Activated CD8-positive, alpha-beta memory T cell treated with anti-CD3 and anti-CD28 coated beads for 4 hours (primary cell): Measurements from ENCODE around the gene PYGB.
"Not testable (repeated sequence)": the region's sequence is repeated elsewhere in the genome, so short reads cannot be mapped to it uniquely, and the experiment has no call there.

Source experiments
- DNase-seq, 2 donors: peaks; one replicate each; pipeline ENCODE4 v3.0.0-alpha.2; 2020; ENCODE audit warnings: low read depth in 2 of 2

The PYGB gene

DNA sequence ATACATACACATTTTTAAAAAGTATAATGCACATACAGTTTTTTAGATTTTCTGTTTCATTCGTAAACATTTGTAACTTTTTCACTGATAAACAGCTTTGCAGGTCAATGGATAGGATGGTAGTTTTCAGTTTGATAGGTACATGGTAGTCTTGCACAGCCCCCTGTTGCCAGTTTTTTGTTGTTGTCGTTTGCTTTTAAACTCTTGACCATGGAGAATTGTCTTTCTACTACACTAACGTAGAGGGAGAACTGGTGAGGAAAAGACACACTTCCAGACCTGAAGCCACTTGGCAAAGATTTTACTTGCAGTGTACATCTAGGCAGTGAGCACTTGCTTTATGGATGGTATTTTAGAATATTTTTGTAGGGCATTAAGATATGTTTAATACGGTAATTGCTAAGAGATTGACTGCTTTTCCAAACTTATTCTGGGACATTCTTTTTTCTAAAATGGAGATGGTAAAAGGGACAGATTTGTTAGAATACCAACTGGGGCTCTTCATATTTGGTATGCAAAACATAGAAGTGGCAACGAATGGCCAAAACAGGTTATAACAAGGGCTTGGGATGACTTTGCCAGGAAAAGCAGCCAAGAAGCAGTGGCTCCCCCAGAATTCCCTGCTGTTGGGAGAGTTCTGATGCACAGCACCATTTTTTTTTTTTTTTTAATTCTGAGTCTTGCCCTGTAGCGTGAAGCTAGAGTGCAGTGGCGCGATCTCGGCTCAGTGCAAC lies 1.5 kb downstream of the PYGB start:
- no peak for DNase-seq

DNA sequence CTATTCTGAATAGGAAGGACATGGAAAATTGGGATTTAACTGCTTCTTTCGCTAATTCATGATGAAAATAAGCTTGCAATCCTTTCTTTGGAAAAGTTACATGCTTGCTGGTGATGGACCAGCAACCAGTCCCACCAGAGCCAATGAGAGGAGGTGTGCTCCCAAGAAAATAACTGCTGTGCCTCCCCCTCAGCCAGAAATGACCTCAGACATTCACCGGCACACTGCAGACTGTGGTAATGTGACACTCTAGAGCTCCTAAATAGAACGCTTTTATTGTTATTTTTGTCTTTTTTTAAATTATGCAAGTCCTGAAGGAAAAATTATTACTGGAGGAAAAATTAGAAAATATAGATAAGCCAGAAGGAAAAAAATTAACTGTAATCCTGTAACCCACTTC lies 2.6 kb downstream of the PYGB start:
- DNase-seq: no peak

DNA sequence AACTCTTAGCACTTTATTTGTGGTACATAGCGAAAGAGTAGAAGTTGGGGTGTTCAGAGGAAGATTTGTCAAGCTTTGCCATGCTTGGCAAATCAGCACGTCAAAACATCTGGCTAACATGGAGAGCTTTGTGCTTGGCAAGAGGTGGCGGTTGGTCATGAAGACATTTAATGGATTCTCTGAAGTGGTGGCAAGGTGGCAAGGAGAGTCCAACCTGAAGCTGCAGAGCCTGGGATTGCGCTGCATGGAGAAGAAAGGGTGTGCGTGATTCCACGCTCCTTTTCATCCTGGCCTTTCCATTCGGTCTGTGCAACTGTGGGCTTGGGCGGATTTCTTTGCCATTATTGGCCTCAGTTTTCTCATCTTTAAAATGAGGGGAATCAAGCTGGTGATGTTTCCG lies 3.1 kb downstream of the PYGB start:
- no peak for DNase-seq

DNA sequence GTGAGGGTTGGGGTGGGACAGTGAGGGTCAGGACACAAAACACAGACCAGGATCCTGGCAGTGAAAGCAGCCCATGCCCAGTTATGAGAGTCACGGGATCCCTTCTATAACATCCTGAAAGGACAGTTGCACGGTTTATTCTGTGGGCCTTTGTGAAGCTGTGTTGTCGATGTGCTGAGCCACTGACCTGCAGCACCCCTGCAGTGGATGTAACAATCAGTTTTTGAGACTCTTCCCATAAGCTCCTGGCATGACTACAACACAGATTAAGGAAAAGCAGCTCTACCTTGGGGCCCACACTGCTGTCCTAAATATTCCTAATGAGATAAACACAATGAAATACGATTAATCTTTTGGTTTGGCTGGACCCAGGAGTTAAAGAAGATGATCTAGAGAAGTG lies 3.7 kb downstream of the PYGB start:
- DNase-seq: no peak

DNA sequence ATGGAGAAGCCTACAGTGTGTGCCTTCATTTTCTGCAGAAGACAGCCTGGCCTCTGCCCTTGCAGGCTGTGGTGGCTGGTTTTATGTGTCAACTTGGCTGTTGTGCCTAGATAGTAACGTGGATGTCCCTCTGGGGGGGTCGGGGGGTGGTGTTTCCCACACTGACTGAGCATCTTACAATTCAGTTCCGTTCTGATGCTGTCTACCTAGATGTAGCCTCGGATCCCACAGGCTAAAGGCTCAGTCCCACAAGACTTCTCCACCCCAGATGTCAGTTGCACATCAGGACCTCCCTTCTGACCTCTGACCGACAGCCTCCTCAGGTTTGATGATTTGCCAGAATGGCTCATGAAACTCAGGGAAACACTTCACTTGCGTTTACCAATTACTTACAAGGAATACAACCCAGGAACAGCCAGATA lies 4.4 kb downstream of the PYGB start:
- DNase-seq: no peak

DNA sequence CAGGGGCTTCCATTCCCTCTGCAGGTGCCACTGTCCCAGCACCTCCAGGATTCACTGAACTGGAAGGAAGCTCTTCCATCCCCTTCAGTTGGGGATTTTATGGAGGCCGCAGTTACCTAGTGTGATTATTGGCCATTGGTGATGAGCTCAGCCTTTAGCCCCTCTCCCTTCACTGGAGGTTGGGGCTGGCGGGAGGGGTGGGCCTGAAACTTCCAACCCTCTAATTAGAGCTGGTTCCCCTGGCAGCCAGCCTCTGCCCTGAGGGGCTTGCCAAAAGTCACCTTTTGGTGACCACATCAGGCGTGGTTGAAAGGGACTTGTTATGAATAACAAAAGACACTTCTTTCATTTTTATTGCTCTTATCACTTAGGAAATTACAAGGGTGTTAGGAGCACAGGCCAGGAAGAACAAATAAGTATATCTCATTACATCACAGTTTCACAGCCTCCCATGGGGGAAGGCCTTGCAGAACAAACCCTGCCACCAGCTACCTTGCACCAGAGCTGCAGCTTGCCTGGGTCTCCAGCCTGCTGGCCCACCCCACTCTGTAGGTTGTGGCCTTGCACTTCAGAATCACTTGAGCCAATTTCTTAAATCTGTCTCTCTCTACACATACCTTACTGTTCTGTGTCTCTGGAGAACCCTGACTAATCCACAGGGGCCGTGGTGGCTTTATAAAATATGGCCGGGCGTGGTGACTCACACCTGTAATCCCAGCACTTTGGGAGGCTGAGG lies 5.0 kb downstream of the PYGB start:
- DNase-seq: no peak

DNA sequence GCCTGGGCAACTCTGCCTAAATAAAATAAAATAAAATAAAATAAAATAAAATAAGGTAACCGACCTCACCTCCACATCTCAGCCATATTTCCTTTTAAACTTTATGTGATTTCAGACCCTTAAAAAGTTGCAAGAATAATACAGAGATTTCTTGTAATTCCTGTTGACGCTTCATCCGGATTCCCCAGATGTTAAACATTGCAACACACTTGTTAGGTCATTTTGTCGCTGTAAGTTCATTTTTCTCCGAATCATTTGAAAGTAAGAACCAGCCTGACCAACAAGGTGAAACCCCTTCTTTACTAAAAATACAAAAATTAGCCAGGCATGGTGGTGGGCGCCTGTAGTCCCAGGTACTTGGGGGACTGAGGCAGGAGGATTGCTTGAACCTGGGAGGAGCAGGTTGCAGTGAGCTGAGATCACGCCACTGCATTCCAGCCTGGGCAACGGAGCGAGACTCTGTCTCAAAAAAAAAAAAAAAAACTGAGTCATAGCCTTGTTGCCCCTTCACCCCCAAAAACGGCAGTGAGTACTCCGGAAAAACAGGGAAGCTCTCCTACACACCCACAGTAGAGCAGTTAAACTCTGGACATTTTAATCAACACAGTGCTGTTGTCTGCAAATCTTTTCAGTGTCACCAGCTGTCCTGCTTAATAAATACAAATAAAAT lies 5.9 kb downstream of the PYGB start:
- no peak for DNase-seq

DNA sequence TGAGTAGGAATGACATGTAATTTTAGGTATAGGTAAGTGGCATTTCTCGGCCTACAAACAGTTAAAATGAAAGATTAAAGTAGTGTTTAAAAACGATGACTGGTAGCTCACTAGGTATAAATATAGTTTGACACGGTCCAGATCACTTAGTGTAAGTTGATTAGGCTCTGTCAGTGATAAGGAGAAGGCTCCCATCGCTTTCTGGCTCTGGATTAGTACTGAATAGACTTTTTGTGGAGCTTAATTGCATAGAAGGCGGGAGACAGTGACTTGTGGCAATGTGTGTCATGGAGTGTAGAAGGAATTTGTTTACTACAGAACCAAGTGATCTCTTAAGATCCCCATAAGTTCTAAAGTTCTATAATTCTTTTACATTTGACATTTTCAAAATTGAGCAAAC lies 6.7 kb downstream of the PYGB start:
- no peak for DNase-seq

DNA sequence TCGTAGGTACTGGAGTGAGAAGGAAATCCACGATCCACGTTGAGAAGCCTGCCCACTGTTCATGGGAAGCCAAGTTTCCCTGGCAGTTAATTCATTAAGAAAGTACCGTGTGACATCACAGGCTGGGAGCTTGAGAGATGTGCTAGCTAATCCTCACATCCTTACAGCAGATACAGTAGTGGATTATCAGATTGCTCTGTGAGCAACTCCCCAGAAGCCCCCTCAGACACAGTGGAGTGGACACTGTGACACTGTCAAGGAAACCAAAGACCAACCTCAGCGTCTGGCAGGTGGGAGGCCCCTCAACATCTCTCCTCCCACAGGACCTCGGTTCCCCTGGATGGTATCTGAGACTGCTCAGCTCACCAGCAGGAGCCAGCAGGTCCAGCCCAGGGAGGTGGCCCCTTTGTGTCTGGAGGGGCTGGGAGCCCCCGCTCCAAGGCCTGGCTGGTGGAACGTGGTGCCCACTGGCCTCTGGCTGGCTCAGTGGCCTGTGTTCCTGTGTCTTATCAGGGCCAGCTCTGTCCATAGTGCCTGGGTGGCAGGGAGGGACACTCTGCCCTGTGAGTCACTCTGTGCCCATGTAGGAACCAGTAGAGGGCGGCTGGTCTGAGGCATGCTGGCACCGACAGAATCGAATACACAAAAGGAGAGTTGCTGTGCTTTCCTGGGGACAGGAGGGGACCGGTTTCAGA lies 7.2 kb downstream of the PYGB start:
- DNase-seq: no peak

DNA sequence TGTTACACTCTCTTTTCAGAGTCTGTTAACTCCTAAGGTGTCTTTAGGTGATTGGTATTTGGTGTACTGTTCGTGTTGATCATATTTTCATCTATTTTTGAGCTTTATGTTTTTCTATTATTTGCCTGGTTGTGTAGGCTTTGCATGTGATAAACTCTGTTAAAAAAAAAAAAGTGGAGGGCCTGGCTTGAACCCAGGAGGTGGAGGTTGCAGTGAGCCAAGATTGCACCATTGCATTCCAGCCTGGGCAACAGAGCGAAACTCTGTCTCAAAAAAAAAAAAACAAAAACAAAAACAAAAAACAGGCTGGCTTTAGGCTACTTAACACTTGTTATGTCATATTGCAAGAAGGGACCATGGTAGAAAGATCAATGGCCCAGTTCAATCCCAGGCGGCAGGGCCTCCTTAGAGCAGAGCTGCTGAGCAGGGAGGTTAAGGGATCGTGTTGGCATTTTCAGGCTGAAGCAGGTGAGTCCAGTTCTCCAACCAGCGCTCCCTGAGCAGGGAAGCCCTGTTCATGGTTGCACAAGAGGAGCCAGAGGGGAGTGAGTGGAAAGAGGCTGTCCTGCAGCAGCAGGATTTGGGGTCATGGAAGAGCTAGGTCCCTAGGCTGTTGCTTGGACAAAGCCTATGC lies 8.5 kb downstream of the PYGB start:
- no peak for DNase-seq

DNA sequence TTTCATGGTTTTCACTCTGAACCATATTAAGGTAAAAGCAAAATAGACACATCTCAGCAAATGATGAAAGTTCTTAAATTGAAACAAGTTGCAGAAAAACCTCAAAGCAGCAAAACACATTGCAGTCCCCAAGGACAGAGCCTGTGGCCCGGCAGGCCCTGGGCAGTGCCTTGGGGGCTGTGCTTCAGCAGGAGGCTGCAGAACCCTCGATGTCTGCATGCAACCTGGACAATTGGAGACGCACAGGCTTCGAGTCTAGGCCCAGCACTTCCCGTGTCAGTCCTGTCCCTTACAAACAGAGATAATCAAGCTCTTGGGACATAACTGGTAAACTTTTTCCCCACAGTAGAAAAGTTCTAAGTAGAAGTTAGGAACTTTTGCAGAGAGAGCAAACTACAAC lies 9.2 kb downstream of the PYGB start:
- no peak for DNase-seq

DNA sequence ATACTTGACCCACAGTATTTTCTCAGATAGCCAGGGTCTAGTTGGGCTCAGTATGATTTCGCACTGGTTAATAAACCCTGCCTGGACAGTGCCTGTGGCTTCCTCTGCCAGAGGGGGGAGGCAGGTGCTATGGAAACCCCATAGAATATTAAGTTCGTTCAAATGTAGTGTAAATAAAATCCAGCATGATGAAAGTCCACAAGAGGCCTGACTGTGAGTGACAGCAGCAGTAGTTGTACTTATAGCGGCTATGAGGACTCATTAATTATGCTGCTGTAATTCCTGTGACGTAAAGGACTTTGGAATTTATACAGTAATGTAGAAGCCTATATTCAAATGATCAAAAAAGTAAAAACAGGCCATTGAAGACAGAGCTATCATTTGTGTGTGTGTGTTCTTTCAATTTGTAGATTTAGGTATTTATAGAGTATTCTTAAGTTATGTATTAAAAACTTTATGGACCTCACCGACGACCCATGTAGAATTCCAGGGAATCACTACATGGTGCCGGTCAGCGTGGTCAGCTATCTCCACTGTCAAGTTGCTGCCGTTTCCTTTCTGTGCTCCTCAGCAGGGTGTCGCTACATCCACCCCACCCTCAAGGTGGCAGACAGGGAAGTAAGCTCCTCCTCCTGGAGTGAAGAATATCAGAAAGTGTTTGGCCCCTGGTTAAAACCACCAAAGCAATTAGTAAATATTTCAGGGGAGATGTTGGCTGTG lies 10.0 kb downstream of the PYGB start:
- no peak for DNase-seq

DNA sequence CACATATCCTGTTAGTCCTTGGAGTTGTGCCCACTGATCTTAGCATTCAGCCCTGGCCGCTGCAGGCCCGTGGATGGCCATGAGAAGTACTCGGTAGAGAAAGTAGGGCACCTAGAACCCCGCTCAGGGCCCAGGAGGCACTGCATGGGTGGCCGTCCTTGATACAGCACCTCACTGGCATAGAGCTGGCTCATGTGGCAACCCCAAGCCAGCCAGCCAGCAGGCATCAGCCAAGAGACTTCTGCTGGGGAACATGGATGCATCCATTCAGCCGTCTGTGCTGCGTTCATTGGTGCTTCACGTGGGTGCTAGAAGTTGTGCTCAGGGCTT lies 10.6 kb downstream of the PYGB start:
- no peak for DNase-seq

DNA sequence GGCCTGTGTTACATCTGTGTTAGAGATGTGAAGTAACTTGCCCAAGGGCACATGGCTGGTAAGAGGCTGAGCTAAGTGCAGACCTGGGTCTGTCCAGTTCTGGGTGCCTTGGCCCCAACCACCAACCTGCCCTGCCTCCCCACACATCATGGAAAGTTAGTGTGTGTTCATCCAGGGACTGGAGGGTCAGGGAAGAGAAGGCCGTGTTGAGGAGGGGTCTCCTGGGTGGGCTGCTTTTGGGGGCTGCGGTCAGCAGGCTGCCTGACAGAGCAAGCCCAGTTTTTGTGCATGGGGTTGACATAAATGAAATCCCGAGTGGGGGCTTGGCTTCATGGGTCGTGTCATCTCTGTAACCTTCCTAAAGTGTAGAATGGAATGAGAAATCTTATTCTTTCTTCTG lies 10.9 kb downstream of the PYGB start:
- no peak for DNase-seq

DNA sequence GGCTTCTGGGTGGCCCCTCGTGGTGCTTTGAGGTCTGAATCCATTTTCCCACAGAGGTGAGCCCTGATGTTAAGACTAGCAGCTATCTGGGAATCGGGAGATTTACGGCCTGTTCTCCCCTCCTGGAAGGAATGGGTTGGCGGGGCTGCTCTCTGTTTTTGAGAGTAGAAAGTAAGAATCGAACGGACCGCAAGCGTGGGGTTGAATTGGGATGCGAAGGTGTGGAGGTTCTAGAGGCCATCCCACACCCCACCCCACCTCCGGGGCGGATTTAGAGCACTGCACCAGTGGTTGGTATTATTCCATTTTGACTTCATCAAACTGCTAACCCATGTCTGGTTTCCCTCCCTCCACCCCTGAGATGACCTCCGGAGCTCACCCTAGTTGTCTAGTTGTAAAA lies 11.5 kb downstream of the PYGB start:
- no peak for DNase-seq

DNA sequence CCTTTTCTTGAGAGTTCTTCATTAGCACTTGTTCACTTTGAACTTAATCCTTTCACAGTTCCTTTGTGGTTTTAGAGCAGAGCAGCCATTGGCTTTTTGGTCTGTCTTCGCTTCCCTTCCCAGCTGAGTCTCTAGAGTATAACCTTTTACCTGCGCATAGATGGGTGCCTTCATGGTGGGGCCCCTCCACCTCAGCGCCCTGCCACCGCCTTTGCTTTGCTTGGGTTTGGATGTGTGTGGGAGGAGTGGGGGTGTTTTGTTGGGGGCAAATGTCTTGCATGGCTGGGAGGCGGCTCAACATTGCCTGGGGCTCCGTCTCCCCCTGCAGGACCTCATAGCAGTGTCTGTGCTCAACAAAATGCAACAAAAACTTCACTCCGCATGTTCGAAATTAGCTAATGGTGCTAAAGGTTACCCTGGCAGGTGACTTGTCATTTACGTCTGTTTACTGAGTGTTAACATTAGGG lies 11.9 kb downstream of the PYGB start:
- no peak for DNase-seq

DNA sequence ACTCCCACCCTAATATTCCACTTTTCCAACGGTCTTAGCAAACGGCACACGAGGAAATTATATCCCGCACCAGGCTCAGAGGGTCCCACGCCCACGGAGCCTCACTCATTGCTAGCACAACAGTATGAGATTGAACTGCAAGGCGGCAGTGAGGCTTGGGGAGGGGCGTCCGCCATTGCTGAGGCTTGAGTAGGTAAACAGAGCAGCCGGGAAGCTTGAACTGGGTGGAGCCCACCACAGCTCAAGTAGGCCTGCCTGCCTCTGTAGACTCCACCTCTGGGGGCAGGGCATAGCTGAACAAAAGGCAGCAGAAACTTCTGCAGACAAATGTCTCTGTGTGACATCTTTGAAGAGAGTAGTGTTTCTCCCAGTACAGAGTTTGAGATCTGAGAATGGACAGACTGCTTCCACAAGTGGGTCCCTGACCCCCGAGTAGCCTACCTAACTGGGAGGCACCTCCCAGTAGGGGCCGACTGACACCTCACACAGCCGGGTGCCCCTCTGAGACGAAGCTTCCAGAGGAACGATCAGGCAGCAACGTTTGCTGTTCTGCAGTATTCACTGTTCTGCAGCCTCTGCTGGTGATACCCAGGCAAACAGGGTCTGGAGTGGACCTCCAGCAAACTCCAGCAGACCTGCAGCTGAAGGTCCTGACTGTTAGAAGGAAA lies 13.0 kb downstream of the PYGB start:
- not testable (repeated sequence) for DNase-seq

DNA sequence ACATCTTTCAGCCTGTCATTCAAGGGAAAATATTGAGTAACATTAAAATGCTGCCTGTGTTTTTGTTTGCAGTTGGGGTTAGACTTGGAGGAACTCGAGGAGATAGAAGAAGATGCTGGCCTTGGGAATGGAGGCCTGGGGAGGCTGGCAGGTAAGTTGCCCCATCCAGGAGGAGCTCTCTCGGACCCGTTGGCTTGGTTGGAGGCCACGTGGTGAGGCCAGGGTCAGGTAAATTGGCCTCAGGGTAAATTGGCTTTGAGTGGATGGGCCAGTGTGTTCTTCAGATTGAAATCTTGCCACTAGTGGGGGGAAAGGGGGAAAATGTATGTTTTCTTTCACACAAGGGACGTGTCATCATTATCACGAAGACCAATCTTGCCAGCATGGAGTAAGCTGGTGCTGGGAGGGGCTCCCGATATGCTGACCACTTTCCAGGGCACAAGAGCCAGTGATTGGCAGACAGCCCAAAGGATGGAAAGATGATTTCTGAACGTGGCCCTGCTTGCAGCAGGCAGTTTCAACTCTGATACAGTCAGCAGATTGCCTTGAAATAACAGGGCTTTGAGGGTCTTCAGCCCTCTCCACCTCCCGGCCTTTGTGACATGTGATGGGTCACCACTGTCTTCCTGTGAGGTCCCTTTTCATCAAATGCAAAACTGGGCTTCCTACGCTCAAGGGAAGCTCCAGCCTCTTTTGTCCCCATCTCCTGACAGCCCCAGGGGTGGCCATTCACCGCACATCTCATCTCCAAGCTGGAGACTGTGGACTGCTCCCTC lies 21.4 kb downstream of the PYGB start:
- DNase-seq: no peak

DNA sequence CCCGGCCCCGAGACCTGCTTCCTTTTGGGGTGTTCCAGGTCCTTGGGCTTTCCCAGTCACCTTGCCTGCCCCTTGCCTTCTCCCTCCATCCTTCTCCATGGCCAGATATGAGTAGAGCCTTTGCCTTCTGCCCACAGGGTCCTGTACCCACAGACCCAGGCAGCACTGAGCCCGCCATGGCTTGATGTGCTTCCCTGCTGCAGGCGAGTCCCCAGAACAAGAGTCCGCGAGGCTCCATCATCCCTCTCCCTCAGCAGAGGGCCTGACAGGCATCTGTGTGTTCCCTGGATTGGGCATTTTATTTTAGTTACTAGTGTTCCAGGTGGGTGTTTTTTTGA lies 21.9 kb downstream of the PYGB start:
- DNase-seq: no peak

DNA sequence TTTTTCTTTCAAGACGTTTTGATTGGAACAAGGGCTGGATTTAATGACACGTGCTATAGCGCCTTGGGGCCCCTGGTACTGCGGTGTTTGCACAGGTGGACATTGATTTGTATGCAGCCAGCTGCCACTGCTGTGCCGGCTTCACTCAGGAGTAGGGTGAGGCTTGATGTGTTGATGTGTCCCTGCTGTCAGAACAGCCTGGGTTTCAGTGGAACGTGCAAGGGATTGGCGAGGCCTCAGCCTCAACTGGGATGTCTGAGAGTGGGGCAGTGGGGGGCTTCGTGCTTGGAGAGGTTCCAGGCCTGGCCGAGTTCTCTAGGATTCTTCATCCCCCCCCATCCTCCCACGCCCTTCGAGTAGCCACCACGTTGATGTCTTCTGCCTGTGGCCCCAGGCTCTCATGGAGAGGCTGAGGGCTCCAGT lies 23.0 kb downstream of the PYGB start:
- no peak for DNase-seq
